ENCODE measurements around the gene IDH1. TPM values are rescaled to one million over a fixed set of nuclear protein-coding genes. Genes with fewer than 3 reads are reported as not detected.

IDH1 gene
- polyA plus RNA-seq, 2 of the 4 experiments (the other 2 are of a cell fraction), result 180 to 346 TPM

- TF ChIP-seq ATOH8 (CRISPR knock-in tag; IDR thresholded peaks at IDR 0.05; ENCODE audit: low read depth) (no peak), RARB (CRISPR knock-in tag; IDR thresholded peaks at IDR 0.05) (no peak), MAFK (IDR thresholded peaks at IDR 0.05; ENCODE audit: partially characterized antibody) (no peak), USF2 (IDR thresholded peaks at IDR 0.05) (no peak), KDM1A (IDR thresholded peaks at IDR 0.05; ENCODE audit: low read depth) (no peak), BHLHE40 (IDR thresholded peaks at IDR 0.05; ENCODE audit: low read depth, low read length) (no peak)
Measured at GRCh38 chr2:208251098-208251497, 3.8 kb downstream of the IDH1 start (continued).

- no peak for TF ChIP-seq CTCF (IDR thresholded peaks at IDR 0.05)
- TF ChIP-seq CEBPB (IDR thresholded peaks at IDR 0.05), result peak; percentile 15 to 47; a peak in 2 of 4 replicates
- TF ChIP-seq MYC (IDR thresholded peaks at IDR 0.05; ENCODE audit: borderline replicate concordance, low read length), result no peak
- TF ChIP-seq KDM5A (IDR thresholded peaks at IDR 0.05), result no peak
- DNase-seq (ENCODE audit: low read depth in 1 of 2, low spot score in 1 of 2) (no peak), FAIRE-seq (no peak), ATAC-seq (no peak)
- ChIA-PET CTCF (interaction anchor here (0.6 to 2.7 kb wide), 3 partner anchors 8 to 94 kb away, joined by 3 to 11 read pairs (median 3); no protein-coding TSS in a partner anchor), POLR2A (no interaction called here)
- peak overlapping the region; percentile 83 for H3K4me2 ChIP-seq
- H3K27ac ChIP-seq, result peak overlapping the region in 1 of 2 experiments; percentile 24; a peak in 1 of 6 replicates
- H3K9me3 ChIP-seq, result no peaks in the 10 kb centered on the region
- 40% methylated on average over 2 of the region's 2 CpGs for WGBS (ENCODE audit: missing lambda C conversion rate)
- H3K4me1 ChIP-seq, result peaks cover 39% of the 10 kb centered on the region
- H3K4me3 ChIP-seq, result no peak overlapping the region
Measured at GRCh38 chr2:208250388-208250787, 4.5 kb downstream of the IDH1 start.

- H3K4me2 ChIP-seq, result no peak overlapping the region
- no peak for TF ChIP-seq TP53 (CRISPR knock-in tag; IDR thresholded peaks at IDR 0.05)
- no peak for TF ChIP-seq USF2 (IDR thresholded peaks at IDR 0.05)
- no peak for TF ChIP-seq RCOR1 (IDR thresholded peaks at IDR 0.05; ENCODE audit: low read depth, low read length)
- TF ChIP-seq HDAC2 (IDR thresholded peaks at IDR 0.05), result no peak
- no peak for TF ChIP-seq HEYL (CRISPR knock-in tag; IDR thresholded peaks at IDR 0.05)
- TF ChIP-seq HOXB5 (CRISPR knock-in tag; IDR thresholded peaks at IDR 0.05), result no peak
- no peak for TF ChIP-seq BHLHE40 (IDR thresholded peaks at IDR 0.05; ENCODE audit: low read depth, low read length)
- TF ChIP-seq MYC (IDR thresholded peaks at IDR 0.05; ENCODE audit: borderline replicate concordance, low read length), result no peak
- TF ChIP-seq CEBPB (IDR thresholded peaks at IDR 0.05), result no peak
- TF ChIP-seq KDM1A (IDR thresholded peaks at IDR 0.05; ENCODE audit: low read depth), result no peak
- no peak for TF ChIP-seq CHD4 (IDR thresholded peaks at IDR 0.05; ENCODE audit: borderline replicate concordance)
- TF ChIP-seq NR3C1 (IDR thresholded peaks at IDR 0.05), result no peak
- TF ChIP-seq RNF2 (IDR thresholded peaks at IDR 0.05; ENCODE audit: borderline replicate concordance, low read depth), result no peak
- no peak for ATAC-seq
- no peak overlapping the region for H3K27ac ChIP-seq
- peaks cover 39% of the 10 kb centered on the region for H3K4me1 ChIP-seq
- ChIA-PET CTCF (interaction anchor here (1.3 to 2.7 kb wide), 2 partner anchors 15 to 74 kb away, joined by 5 to 11 read pairs; no protein-coding TSS in a partner anchor), POLR2A (interaction anchor here (0.6 kb wide), 1 partner anchor 15 kb away, joined by 3 read pairs; no protein-coding TSS in a partner anchor)
- no peak overlapping the region for H3K4me3 ChIP-seq
- FAIRE-seq, result no peak
- no peak for DNase-seq (ENCODE audit: low read depth in 1 of 2, low spot score in 1 of 2)
- H3K9me3 ChIP-seq, result no peaks in the 10 kb centered on the region
- 100% methylated on average over 2 of the region's 2 CpGs for WGBS (ENCODE audit: missing lambda C conversion rate)
Measured at GRCh38 chr2:208249296-208249695, 5.6 kb downstream of the IDH1 start.
